ENCODE measurements around the gene GLCE. TPM values are rescaled to one million over a fixed set of nuclear protein-coding genes. Genes with fewer than 3 reads are reported as not detected.
"Not testable (repeated sequence)": the region's sequence is repeated elsewhere in the genome, so short reads cannot be mapped to it uniquely, and the experiment has no call there.

The GLCE gene
- total RNA-seq, 1 experiment from 2014 or later: 11.5 TPM

DNA sequence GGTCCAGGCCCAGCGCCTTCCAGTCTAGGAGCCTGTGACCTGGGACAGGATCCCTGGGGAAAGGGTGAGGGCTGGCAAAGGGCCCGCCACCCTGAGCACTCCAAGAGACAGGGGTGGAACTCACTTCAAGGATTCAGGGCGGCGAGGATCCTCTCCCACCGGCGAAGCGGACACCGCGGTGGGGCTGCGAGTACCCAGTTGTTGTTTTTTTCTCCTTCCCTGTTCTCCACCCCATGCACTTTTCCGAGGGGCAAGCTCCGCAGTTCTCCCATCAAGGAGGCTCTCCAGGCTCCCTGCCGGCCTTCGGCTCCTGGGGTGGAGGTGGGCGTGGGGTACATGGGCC, 137.9 kb downstream of the GLCE start:
- DNase-seq (ENCODE audit: low spot score): no peak

DNA sequence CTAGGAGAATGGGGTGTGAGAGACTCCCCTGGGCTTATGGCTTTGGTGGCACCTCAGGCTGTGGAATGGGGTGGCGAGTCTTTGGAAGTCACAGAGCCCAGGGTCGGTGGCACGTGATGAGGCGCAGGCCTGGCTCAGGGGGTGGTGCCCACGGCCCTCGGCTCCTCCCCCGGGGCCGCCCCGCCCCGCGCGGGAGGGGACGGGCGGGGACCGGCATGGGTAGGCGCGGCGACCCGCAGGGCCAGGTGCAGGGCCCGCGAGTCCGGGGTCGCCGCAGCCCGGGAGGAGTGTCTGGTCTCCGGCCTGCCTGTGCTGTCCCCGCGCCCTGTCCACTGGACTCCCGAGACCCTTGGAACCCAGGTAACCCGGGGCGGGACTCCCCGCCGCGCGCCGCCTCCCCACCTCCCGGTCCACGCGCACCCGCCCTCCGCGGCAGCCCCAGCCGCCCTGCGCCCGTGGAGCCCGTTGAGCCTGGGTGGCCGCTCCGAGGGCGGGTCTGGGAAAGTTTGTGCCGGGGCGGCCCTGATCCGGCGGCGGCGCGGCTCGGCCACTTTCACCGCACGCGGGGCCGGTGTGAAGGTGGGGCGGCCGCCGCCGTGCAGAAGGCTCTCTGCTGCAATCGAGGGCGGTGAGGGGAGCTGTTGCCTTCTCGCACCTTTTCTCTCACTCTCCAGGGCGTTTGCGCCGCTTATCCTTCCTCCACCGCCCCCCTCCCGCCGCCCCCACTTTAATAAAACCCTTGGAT, 138.4 kb downstream of the GLCE start, which contains the start of gene PAQR5:
PAQR5 (plus strand) TSS at position 216 of the 745 bp plus-strand sequence. CDS start 61,169 bp downstream, outside the sequence.
- DNase-seq (ENCODE audit: low spot score): peak; percentile 76

DNA sequence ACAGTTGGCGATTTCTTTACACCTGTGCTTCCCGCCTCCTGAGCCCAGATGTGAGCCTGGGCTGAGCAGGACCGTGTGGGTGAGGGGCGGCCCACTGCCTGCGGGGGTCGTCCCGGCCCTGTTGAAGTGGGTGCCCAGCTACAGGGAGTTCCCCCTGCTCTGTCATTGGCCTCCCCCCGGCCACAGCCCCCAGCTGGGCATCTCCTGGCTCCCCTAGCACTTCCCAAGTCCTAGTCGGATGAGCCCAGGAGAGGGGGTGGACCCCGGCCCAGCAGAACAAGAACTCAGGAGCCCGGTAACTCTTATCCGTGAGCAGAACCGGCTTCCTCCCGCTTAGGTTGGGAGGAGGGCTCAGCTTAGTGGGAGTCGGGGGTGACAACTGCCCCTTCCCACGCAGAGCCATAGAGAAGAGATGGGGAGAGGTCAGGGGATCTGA, 139.0 kb downstream of the GLCE start:
- DNase-seq (ENCODE audit: low spot score): no peak

DNA sequence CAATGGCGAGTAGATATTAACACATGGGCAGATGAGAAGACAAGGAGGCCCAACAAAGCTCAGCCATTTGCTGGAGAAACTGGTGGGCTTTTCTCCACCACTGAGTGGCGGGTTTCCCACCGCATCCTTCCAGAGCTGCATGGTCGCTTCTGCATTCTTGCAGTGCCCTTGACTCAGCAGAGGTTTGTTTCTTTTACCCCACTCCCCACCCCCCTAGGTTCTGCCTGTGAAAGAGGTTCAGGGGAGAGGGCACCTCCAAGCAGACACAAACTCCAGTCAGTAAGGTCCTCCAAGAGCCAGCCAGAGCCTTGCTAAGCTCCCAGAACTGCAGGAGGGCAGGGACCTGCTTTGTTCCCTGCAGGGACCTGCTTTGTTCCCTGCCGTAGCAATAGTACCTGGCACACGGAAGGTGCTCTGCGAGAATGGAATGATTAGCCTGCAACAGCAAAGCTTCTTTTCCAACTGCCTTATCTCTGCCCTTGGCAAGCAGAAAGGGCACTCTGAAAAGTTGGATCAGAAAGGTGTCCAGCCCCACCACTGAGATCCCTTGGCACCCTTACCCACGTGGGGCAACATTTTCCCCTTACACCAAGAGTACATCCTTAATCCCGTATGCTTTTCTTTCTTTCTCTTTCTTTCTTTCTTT, 139.6 kb downstream of the GLCE start:
- DNase-seq (ENCODE audit: low spot score): peak; percentile 44

DNA sequence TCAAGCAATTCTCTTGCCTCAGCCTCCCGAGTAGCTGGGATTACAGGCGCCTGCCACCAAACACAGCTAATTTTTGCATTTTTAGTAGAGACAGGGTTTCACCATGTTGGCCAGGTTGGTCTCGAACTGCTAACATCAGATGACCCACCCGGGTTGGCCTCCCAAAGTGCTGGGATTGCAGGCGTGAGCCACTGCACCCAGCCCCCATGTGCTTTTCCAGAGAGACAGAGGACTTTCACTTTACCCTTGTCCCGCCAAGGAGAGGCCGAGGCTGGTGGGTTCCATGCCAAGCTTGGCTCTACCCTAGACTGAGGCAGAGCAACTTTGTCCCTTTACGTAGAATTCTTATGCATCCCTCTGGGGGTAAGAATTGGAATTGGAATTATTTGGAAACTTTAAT, 140.7 kb downstream of the GLCE start:
- not testable (repeated sequence) for DNase-seq (ENCODE audit: low spot score)

DNA sequence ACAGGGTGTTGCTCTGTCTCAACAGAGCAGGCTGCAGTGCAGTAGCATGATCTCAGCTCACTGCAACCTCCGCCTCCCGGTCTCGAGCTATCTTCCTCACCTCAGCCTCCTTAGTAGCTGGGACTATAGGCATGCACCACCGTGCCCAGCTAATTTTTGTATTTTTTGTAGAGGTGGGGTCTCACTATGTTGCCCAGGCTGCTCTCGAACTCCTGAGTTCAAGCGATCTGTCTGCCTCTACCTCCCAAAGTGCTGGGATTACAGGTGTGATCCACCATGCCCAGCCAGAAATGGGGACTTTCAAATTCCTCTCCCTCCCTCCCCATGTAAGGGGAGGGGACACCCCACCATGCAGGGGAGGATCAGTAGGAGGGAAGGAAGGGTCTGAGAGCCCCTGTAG, 141.7 kb downstream of the GLCE start:
- not testable (repeated sequence) for DNase-seq (ENCODE audit: low spot score)

DNA sequence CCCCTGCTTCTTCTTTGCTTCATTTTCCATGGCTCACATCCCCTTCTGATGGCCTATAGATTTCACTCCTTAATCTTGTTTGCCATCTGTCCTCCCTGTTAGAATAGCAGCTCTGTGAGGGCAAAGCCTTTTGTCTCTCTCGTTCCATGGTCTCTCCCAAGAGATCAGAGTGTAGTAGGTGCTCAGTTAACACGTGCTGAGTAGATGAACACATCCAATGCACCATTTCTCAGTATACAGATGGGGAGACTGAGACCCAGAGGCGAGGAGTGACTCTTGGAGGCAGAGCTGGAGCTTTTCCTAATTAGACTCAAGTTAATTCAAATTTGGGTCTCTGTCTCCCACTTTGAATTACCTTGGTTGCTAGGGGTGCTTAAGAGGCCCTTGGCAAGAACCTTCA, 142.5 kb downstream of the GLCE start:
- no peak for DNase-seq (ENCODE audit: low spot score)

DNA sequence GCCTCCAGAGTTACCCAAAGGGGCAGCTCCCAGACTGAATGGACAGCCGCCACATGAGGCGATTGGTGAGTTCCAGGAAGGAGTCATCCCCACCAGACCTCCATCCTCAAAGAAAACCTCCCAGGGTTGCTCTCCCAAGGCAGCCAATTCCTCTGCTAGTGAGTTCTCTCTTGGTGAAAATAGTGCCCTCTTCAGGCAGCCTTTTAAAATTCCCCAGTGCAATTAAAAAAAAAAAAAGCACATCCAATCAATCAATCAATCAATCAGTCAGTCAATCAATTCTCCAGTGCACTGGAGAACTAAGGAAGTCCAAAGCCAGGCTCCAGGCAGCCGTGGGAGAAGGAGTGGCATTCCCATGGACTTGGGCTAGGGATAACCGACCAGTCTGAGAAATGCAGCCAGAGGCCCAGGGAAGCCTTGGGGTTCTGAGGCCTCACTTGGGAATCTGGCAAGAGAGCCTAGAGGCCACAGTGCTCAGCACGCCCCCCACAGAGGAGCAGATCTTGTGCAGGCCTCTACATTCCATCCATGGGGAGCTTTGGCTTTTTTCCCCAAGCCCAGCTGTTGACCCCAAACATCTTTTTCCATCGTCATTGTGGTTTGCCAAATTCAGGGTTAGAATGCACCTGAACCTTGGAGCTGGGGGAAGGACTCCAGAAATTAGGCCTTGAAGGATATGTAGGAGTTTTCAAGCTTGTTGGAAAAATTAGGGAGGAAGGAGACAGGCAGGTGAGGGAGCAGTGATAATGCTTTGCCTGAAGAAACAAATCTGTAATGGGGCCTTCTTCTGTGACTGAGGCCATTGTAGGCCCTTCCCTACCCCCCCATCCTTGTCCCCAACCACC, 143.1 kb downstream of the GLCE start:
- no peak for DNase-seq (ENCODE audit: low spot score)

DNA sequence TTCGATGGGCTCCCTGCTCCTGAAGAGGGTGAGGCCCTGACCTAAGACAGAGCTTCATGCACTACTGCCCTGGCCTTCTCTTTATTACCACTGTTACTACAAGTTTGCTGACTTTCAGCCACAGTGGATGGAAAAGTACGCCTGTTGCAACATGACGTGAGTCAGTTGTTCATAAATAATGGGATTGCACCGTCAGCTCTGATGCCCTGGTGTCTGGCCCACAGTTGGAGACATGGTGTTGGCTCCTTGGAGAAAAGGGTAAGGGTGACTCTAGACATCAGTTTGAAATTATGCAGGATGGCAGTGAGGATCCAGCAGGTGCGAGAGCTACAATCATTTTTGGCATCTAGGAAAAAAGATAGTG, 143.7 kb downstream of the GLCE start:
- peak; percentile 42 for DNase-seq (ENCODE audit: low spot score)

DNA sequence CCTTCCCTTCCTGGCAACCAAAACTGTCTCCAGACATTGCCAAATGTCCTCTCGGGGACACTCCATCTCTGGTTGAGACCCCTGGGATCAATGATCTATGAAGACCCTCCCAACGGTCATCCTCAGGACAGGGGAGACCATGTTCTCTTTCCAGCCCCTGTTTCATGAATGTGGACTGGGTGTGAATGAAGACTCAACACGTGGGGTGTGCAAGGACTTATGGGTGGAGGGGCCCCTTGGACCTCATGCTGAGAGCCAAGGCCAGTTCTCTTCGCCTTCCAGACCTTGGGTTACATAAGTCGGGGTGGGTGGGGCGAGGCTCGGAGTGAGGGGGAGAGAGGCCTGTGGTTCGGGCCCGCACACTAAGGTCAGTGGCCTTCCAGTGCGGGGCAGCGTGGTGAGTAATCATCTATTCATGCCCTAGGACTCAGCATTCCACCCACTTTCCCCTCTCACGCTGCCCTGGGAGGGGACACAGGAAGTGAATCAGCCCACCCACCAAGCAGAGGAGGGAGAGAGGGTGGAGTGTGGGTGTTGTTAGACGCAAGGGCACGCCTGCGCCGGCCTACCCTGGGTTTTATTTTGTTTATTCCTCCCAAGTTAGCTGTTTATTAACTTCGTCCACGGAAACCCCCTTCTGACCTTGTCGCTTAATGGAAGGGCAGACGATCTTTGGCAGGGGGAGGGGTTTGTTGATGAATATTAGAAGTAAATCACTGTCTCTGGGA, 144.9 kb downstream of the GLCE start:
- DNase-seq (ENCODE audit: low spot score): peak; percentile 81

DNA sequence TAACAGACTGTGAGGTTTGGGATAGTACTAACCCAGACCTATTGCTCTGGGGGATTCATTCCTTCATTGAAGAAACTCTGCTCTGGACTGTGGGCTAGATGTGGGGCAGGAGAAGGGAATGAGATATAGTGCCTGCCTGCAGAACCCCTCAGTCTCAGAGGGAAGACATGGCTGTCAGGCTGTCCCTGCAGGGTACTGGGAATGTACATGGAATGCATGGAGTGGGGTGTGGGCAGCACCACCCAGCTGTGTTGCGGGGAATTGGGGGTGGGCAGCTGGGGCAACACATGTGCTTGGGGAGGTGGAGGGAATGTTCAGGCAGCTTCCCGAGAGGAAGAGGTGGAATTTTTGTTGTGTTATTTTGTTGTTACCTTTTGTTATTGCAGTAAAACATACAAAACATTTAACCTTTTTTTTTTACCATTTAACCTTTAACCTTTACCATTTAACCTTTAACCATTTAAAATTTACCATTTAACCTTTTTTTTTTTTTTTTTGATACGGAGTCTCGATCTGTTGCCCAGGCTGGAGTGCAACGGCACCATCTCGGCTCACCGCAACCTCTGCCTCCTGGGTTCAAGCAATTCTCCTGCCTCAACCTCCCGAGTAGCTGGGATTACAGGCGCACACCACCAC, 145.6 kb downstream of the GLCE start:
- DNase-seq (ENCODE audit: low spot score): no peak

DNA sequence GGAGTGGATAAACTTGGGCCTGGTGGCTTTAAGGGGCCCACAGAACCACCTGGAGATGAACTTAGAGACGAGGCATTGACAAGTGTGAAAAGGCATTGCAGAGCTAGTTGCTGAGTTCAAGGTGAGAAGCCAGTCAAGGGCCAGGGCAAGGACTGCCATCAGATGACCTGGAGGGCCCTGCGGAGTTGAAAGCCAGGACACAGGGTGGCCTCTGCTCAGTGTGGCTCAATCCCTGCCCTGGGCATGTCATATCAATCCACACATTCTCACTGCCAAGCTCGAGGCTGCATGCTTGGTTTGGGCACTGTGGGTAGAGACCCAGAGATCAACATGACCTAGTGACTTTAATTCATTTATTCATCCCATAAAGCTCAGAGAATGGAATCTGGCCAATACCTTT, 147.5 kb downstream of the GLCE start:
- DNase-seq (ENCODE audit: low spot score): no peak

DNA sequence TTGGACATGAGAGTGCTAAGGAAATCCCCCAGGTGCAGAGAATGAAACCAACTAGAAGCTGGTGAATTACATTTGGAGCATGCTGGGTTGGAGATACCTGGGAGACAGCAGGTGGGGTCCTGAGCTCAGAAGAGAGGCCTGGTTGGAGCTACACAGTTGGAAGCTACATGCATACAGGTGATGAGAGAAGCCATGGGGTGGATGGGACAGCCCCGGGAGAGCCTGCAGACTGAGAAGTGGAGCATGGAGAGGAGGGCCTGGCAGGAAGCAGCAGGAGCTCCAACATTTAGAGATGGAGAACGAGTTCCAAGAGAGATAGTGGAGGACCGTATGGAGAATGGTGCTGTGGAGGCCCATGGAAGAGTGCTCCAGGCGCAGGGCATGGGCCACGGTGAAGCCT, 148.5 kb downstream of the GLCE start:
- DNase-seq (ENCODE audit: low spot score): no peak

DNA sequence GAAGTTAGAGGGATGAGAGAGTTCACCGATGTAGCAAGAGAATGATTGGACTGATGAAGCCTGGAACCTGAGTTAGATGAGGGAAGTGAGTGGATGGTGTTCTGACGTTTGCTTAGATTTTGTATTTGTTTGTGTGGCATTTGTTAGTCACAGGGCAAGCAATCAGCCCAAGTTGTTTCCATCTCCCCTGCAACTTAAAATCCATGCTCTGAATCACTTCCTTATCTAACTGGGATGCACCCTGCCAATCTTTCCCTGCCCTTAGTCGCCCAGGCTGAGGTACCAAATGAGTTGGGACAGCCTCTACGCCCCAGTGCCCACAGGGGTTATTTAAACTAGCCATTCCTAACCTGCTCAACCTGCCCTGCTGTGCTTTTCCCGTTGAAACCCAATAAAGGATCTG, 150.9 kb downstream of the GLCE start:
- DNase-seq (ENCODE audit: low spot score): no peak

DNA sequence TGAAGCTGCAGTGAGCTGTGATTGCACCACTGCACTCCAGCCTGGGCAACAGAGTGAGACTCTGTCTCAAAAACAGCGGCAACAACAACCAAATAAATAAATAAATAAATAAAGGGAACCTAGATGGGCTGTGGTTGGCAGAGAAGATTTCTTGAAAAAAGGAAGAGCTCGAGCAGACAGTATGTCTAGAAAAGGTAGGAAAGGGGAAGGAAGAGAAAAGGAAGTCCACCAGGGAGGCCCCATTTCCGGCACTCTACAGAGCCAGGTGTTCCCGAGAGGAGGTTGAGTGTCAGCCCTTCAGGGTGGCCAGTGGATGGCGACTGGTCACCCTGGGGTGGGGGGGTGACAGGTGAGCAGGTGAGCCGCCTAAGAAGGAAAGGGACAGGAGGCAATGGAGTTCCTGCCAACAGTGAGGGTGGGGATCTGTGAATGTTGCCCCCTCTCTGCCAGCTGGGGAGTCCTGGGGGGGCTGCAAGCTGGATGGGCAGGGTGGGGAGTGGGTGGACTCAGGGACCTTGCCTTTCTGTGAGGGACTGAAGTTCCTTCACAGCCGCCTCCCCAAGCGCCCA, 153.1 kb downstream of the GLCE start:
- peak; percentile 75 for DNase-seq (ENCODE audit: low spot score)

DNA sequence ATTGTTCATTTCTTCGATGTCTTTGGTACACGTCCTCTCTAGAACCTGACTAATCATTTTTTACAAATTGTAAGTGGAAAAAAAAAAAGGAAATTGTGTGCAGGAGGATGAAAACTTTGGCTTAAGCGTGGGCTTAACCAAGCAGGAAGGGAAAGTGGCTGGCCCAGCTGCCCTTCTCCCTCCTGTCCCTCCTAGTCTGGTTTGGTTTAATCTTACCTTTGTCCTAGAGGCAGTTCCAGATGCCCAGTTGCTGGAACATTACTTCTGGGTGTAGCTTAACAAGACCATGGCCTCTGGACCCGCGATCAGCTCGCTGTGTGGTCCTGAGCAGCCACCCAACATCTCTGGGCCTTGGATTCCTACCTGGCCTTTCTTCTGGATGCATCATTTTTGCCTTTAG, 153.7 kb downstream of the GLCE start:
- peak; percentile 90 for DNase-seq (ENCODE audit: low spot score)

DNA sequence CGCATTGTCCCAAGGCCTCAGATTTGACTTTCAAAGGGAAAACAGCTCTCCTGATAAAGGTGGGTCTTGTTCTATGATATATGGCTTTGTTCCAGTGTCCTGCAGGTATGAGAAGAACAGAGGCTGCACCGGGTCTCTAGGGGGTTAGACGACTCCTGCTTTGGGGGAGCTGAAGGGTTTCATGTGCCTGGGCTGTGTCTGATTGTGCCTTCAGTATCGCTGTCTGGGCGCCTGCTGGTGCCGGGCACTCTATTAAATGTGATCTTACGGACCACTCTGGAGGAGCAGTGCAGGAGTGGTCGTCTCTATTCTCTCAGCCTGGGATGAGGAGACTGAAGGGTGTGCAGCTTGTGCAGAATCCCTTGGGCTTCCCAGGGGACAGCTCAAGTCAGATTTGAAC, 154.3 kb downstream of the GLCE start:
- DNase-seq (ENCODE audit: low spot score): no peak

DNA sequence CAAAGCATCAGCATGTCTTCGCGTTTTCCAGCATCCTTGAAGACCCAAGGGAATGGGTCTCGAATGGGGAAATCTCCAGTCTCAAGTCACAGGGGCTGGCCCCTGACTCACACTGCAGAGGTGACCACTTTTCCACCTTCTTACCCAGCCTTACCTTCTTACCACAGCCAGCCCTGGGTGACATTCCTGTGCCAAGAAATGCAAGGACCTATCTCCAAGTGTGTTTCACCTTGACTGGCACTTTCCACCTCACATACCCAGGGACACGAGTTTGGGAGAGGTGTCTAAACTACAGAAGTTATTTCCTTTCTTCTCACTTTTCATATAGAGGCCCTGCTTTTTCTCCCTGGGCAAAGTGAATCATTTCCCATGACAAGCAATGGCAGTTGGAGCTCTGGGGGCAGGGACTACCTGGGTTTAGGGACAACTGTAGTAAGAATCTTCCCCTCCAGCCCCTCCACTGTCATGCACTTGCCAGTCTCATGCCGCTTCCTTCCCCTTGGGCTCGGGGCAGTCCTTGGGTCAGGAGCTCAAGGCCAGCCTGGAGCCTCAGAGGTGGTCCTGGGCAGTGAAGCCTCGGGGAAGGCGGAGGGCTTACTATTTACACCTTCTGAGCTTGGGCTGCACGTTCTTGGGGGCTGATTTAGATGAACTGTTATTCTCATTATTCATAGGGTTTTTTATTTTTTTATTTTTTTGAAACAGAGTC, 155.1 kb downstream of the GLCE start:
- no peak for DNase-seq (ENCODE audit: low spot score)

DNA sequence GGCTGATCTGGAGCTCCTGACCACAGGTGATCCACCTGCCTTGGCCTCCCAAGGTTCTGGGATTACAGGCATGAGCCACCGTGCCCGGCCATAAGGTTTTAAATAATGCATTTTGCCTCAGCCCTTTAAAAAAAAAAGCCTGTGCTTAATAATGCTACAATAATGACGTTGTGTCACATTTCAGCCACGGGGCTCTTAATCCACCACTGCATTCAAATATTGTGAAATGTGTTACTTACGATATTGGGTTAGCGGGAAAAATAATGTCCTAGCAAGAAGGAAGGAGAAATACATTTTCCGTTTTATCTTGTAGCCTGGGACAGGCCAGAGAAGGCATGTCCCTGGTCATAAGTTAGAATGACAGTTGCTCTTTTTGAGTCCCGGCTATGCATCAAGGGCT, 155.9 kb downstream of the GLCE start:
- DNase-seq (ENCODE audit: low spot score): no peak

DNA sequence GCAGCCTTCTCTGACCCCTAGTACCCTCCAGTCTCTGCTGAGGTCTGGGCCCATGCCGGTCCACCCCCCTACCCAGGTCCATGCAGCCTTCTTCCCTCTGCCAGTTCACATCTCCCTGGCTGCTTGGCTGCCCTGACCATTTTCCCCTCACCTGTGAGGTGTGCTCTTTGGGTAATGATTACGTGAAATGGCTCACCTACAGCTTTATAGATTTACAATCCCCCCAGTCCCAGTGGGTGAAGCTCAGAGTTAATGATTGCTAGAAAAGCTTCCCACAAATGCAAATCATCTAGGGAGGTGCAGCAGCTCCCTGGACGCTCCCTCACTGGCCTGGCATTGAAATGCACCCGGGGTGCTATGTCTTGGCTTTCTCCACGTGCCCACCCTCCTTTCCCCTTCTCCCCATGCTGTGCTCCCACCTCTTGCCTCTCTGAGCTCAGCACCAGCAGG, 157.0 kb downstream of the GLCE start:
- DNase-seq (ENCODE audit: low spot score): peak; percentile 86
